Measurements from ENCODE around the gene LARGE2.

DNA sequence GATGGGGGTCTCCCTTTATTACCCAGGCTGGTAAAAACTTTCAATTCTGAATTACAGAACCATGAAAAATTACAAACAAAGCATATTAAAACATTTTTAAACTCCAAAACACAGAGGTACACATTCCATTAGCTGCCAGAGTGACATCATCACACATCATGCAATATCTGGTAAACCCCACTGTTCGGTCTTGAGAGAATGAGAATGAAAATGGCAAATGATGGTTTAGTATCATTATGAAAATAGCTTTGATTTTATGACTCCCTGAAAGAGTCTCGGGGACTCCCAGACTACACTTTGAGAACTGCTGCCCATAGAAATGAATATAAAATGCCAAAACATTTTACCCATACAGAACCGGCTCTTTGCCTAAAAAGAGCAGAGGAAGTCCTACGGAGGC lies 18.8 kb downstream of the LARGE2 start:
- TF ChIP-seq POLR2A (IDR thresholded peaks at IDR 0.05) (no peak), POLR2AphosphoS5 (IDR thresholded peaks at IDR 0.05) (no peak)
- TF ChIP-seq, protein P1, sequence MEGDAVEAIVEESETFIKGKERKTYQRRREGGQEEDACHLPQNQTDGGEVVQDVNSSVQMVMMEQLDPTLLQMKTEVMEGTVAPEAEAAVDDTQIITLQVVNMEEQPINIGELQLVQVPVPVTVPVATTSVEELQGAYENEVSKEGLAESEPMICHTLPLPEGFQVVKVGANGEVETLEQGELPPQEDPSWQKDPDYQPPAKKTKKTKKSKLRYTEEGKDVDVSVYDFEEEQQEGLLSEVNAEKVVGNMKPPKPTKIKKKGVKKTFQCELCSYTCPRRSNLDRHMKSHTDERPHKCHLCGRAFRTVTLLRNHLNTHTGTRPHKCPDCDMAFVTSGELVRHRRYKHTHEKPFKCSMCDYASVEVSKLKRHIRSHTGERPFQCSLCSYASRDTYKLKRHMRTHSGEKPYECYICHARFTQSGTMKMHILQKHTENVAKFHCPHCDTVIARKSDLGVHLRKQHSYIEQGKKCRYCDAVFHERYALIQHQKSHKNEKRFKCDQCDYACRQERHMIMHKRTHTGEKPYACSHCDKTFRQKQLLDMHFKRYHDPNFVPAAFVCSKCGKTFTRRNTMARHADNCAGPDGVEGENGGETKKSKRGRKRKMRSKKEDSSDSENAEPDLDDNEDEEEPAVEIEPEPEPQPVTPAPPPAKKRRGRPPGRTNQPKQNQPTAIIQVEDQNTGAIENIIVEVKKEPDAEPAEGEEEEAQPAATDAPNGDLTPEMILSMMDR (IDR thresholded peaks at IDR 0.05), result no peak
